ENCODE measurements around the gene OR52B2.

DNA sequence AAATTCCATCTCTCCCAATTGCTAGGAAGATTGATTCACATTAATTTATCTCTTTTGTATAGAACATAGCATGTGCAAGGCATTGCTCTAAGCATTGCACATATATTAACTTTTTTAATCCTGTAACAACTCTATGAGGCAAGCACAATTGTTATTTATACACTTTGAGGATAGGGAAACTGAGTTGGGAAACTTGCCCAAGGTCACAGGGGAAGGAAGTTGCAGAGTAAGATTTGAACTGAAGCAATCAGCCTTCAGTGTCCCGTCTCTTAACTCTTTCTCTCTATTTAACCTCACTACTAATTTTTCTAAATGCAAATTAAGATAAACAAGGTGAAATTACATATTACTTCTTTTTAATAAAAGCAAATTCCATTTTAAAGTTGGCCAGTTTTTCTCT lies 40.5 kb downstream of the OR52B2 start:
- TF ChIP-seq CTCF (IDR thresholded peaks at IDR 0.05 in 4 of 5, conservative IDR thresholded peaks at IDR 0.05 in 1 of 5) (no peak), POLR2A (IDR thresholded peaks at IDR 0.05) (no peak)
